Retinal pigment epithelial cell (primary cell): ENCODE measurements around the gene PRDM5.

Experiments
- DNase-seq: peaks from one replicate; pipeline ENCODE4 v3.0.0-alpha.2; 2010; ENCODE audit warnings: low read depth
- H3K4me3 ChIP-seq: 2 replicates; pipeline ENCODE4 v1.5.1; 2011; ENCODE audit warnings: mild to moderate bottlenecking, low read length, control low read depth, moderate library complexity
- CTCF ChIP-seq: conservative IDR thresholded peaks from 2 replicates; pipeline ENCODE4 v1.5.1; 2011; ENCODE audit warnings: low read depth, low read length, control low read depth, inconsistent platforms

PRDM5 gene

GRCh38 chr4:120718979-120719566 lies 203.5 kb downstream of the PRDM5 start:
- no peak for DNase-seq
- peak; percentile 82 for TF ChIP-seq CTCF

GRCh38 chr4:120716346-120716745 lies 206.2 kb downstream of the PRDM5 start:
- TF ChIP-seq CTCF: no peak
- no peak overlapping the region for H3K4me3 ChIP-seq
- no peak for DNase-seq

More at GRCh38 chr4:120718979-120719566, 203.5 kb downstream of the PRDM5 start:
- no peak overlapping the region for H3K4me3 ChIP-seq

DNA sequence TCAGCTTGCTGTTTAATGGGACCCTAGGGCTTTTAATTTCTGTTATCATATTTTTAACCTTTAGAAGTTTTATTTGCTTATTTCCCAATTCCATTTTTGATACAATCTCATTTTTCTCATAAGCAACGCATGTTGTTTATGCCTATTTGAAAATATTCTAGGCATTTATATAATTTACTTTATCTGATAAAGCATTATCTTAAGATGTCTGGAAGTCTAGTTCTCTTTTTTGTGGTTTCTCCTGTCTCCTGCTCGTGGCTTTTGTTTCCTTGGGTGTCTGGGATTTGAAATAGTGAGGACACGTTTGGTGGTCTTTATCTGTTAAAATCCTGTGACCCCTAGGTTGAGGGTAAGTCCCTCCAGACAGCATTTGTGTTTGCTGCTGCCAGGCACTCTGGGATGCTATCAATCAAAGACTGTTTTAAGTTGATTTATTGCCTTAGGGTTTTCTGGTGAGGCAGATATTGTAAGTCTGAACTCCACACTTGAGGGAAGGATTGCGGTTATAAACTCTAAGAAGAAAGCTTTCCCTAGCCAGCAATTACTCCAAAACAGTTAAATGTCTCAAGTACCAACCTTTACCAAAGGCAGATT lies 208.0 kb downstream of the PRDM5 start:
- TF ChIP-seq CTCF: no peak
- H3K4me3 ChIP-seq: no peak overlapping the region
- no peak for DNase-seq

DNA sequence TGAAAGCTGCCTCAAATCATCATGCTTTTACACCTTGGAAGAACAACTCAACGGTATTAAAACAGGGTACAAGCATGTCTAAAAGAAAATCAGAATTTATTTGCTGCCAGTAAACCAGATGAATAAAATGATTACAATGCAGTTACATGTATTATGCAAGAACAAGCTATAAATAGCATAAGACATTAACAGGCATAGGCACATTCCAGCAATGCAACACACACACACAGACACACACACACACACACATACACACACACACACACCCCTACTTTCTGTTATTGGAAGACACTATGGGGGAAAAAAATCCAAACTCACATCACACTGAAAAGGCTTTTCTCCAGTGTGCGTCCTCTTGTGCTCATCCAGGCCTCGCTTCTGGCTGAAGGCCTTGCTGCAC lies 212.5 kb downstream of the PRDM5 start:
- no peak overlapping the region for H3K4me3 ChIP-seq
- DNase-seq: peak; percentile 48
- TF ChIP-seq CTCF: no peak

- DNase-seq: no peak
- no peak for TF ChIP-seq CTCF
These were observed 218.0 kb downstream of the PRDM5 start for GRCh38 chr4:120704538-120704937.

DNA sequence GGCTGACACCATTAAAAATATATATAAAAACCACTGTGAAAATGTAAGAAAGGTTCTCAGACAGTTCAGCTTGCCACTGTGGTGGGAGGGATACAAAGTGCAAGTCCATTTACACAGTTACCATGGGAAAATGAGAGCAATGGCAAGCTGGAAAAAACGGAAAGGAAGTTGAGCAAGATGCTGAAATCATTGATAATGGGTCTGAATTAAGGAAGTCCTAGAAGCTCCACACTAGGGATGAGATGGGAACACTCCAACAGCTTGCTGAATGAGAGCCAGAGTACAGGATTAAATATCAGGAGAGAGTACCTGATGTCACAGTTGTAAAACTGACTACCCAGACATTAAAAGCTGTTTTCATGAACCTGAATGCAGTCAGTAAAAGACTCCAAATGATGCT lies 218.6 kb downstream of the PRDM5 start:
- no peak for DNase-seq
- no peak overlapping the region for H3K4me3 ChIP-seq
- no peak for TF ChIP-seq CTCF

More at GRCh38 chr4:120704538-120704937, 218.0 kb downstream of the PRDM5 start:
- no peak overlapping the region for H3K4me3 ChIP-seq

GRCh38 chr4:120699354-120699753 lies 223.2 kb downstream of the PRDM5 start:
- no peak for TF ChIP-seq CTCF
- no peak overlapping the region for H3K4me3 ChIP-seq
- DNase-seq: no peak
